Measurements from ENCODE around the gene SEMA7A.

The SEMA7A gene

GRCh38 chr15:74415966-74416916 is 17.5 kb downstream of the SEMA7A start:
- DNase-seq (ENCODE audit: low read depth in 2 of 2): no peak

- DNase-seq (ENCODE audit: low read depth in 2 of 2): no peak
These were observed 19.0 kb downstream of the SEMA7A start for GRCh38 chr15:74414603-74415338.

GRCh38 chr15:74414081-74414580 is 19.6 kb downstream of the SEMA7A start:
- no peak for DNase-seq (ENCODE audit: low read depth in 2 of 2)

- no peak for DNase-seq (ENCODE audit: low read depth in 2 of 2)
These were observed 20.2 kb downstream of the SEMA7A start for GRCh38 chr15:74413350-74414080.

DNA sequence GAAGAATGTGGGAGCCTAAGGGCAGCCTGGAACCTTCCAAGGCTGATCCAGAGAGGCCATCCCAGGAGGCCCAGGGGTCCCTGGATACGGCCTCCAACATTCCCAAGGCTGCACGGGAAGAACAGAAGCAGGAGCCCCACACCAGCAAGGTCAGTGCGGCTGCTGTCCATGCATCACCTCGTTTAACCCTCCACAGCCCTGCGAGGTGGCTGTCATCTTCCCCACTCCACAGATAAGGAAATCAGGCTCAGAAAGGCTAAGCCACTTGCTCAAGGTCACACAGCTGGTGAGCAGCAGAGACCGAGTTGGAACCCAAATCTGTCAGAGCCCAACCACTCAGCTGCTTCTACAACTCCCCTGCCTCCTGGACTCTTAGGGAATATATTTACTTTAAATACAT is 21.6 kb downstream of the SEMA7A start:
- no peak for DNase-seq (ENCODE audit: low read depth in 2 of 2)

- DNase-seq (ENCODE audit: low read depth in 2 of 2): no peak
These were observed 22.1 kb downstream of the SEMA7A start for GRCh38 chr15:74411686-74412085.

DNA sequence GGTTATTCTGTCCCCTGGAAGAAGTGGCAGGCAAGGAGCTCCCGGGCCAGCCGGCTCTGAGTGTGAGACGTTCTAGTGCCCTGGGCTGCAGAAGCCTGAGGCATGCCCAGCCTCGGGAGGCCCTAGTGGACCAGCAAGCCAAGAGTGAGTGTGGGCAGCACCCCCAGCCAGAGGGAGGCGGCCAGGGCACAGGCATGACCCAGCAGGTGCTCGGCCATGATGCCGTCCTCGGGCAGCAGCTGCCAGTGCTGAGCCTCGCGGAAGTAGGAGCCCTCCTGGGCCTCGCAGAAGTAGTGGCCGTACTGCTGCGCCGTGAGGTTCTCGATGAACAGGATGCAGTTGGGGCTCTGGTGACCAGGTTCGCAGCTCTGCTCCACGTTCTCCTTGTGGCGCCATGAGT is 23.3 kb downstream of the SEMA7A start:
- DNase-seq (ENCODE audit: low read depth in 2 of 2): no peak

GRCh38 chr15:74409225-74409624 is 24.5 kb downstream of the SEMA7A start:
- DNase-seq (ENCODE audit: low read depth in 2 of 2): no peak

DNA sequence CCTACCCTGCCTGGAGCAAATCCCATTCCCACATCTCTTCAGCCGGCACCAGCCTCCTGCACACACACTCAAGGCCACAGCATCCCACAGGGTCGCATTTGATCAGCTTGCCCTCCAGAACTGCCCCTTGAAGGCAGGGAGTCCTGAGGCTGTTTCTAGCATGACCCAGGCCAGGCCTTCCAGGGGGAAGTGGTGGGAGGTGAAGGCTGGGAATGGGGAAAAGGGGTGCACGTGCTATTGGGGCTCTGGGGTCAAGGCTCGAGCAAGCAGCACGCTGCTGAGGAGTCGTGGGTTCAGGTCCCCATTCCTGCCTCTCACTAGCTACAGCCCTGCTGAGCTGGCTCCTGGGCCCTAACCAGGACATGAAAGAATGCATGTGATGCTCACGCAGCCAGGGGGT is 24.9 kb downstream of the SEMA7A start:
- no peak for DNase-seq (ENCODE audit: low read depth in 2 of 2)

DNA sequence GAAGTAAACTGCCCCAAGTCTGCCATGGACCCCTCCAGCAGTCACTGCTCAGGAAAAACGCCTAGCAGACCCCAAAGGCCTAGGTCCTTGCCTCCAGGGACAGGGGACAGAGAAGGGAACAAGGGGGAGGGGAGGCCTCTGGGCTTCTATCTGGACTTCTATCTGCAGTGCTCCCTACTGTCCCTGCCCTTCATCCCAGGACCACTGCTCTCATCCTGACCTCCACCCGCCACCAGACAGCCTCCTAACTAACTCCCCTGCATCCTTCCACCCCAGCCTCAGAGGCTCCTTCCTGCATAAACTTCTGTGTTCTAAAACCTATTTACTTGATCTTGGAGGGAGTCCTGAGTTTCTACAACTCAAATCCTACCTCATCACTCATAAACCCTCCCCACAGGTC is 25.4 kb downstream of the SEMA7A start:
- DNase-seq (ENCODE audit: low read depth in 2 of 2): no peak

- DNase-seq (ENCODE audit: low read depth in 2 of 2): no peak
These were observed 26.6 kb downstream of the SEMA7A start for GRCh38 chr15:74406992-74407705.

GRCh38 chr15:74406517-74406916 is 27.2 kb downstream of the SEMA7A start:
- DNase-seq (ENCODE audit: low read depth in 2 of 2): no peak

DNA sequence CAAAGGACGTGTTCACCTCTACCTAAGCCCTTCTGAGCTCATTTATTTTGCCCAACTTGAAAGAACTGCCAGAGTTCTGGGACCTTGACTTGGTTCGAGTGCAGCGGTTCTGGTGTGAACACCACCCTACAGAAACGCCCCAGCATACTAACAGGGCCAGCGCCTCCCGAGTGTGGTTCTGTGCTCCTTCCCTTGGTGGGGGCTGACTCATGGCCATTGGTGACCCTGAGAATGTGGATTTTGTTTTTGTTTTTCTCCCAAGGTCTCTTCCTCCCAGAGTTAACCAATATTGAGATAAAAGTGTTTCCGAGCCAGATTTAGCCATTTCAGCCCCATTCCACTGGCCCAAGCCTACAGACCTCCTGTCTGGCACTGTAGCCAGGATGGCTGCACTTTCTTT is 27.9 kb downstream of the SEMA7A start:
- no peak for DNase-seq (ENCODE audit: low read depth in 2 of 2)

GRCh38 chr15:74403991-74404563 is 29.7 kb downstream of the SEMA7A start:
- DNase-seq (ENCODE audit: low read depth in 2 of 2): no peak

DNA sequence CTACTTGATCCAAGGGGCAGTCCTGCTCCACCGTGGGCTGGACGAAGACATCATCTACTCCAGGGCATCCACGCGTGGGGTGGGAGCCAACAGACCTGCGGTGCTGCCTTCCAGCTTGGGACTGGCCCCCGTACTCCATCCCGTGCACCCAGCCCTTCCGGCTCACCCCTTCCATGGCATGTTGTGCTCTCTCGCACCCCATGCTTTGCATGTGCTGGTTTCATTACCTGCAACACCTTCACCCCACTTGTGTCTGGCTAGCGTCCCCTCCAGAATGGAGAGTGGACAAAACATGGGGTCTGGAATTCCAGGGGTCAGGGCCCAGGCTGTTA is 30.2 kb downstream of the SEMA7A start:
- no peak for DNase-seq (ENCODE audit: low read depth in 2 of 2)

- DNase-seq (ENCODE audit: low read depth in 2 of 2): peak; percentile 75 to 83
These were observed 30.7 kb downstream of the SEMA7A start for GRCh38 chr15:74402873-74403587.

DNA sequence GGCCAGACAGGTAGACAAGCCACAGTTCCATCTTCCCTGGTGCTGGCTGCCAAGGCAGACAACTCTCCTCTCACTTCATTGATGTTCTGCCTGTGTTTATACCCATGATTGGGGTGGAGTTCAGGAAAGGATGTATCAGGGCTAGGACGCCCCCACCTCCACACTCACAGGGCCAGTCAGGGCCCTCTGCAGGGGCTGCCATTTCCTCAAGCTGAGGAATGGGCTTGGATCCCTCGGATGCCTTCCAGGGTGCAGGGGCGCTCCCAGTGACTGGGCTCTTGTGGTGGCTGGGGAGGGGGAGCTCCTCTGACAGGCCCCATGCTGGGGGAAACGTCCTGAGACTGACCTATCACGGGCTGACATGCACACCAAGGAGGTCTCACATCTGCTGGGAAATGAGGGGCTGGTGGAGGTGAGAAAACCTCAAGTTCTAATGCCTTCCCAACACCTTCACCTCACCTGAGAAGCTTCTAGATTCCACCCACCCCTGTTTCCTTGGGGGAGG is 31.4 kb downstream of the SEMA7A start:
- no peak for DNase-seq (ENCODE audit: low read depth in 2 of 2)

- peak in 1 of 2 donors; percentile 50 for DNase-seq (ENCODE audit: low read depth in 2 of 2)
These were observed 32.6 kb downstream of the SEMA7A start for GRCh38 chr15:74400915-74401757.

- no peak for DNase-seq (ENCODE audit: low read depth in 2 of 2)
These were observed 33.4 kb downstream of the SEMA7A start for GRCh38 chr15:74400313-74400860.
